Stimulated activated CD4-positive, alpha-beta T cell treated with anti-CD3 and anti-CD28 coated beads, TNF-alpha, amount 100 ng/mL, for 48 hours (primary cell): ENCODE measurements around the gene PRRC1.
"Not testable (repeated sequence)": the region's sequence is repeated elsewhere in the genome, so short reads cannot be mapped to it uniquely, and the experiment has no call there.

Experiments used
- DNase-seq, 3 donors: peaks; one replicate each; pipeline ENCODE4 v3.0.0-alpha.2; 2020; ENCODE audit warnings: low read depth in 3 of 3

Gene PRRC1

GRCh38 chr5:127545249-127545648 is 27.8 kb downstream of the PRRC1 start:
- DNase-seq, result not testable (repeated sequence)

GRCh38 chr5:127549551-127549950 is 32.1 kb downstream of the PRRC1 start:
- DNase-seq, result no peak

- DNase-seq, result no peak
These were observed 33.4 kb downstream of the PRRC1 start for GRCh38 chr5:127550652-127551409.

GRCh38 chr5:127551410-127552041 is 34.1 kb downstream of the PRRC1 start:
- DNase-seq, result no peak

GRCh38 chr5:127555826-127556225 is 38.4 kb downstream of the PRRC1 start:
- DNase-seq, result no peak

GRCh38 chr5:127556609-127557334 is 39.3 kb downstream of the PRRC1 start:
- no peak for DNase-seq

- DNase-seq, result no peak
These were observed 40.8 kb downstream of the PRRC1 start for GRCh38 chr5:127558273-127558672.

- no peak for DNase-seq
These were observed 43.8 kb downstream of the PRRC1 start for GRCh38 chr5:127561254-127561653.

- no peak for DNase-seq
These were observed 44.8 kb downstream of the PRRC1 start for GRCh38 chr5:127562252-127562651.

- DNase-seq, result no peak
These were observed 45.7 kb downstream of the PRRC1 start for GRCh38 chr5:127563136-127563535.

- peak in 2 of 3 donors; percentile 4 to 40 for DNase-seq
These were observed 46.7 kb downstream of the PRRC1 start for GRCh38 chr5:127564002-127564769.

GRCh38 chr5:127565586-127566270 is 48.3 kb downstream of the PRRC1 start:
- no peak for DNase-seq

- no peak for DNase-seq
These were observed 49.8 kb downstream of the PRRC1 start for GRCh38 chr5:127567026-127567768.

GRCh38 chr5:127568166-127568565 is 50.7 kb downstream of the PRRC1 start:
- DNase-seq, result no peak

GRCh38 chr5:127569471-127569870 is 52.0 kb downstream of the PRRC1 start:
- DNase-seq, result not testable (repeated sequence)

- no peak for DNase-seq
These were observed 54.1 kb downstream of the PRRC1 start for GRCh38 chr5:127571314-127572131.

GRCh38 chr5:127572930-127573329 is 55.5 kb downstream of the PRRC1 start:
- no peak for DNase-seq

GRCh38 chr5:127574852-127575679 is 57.6 kb downstream of the PRRC1 start:
- no peak for DNase-seq

- DNase-seq, result no peak
These were observed 60.0 kb downstream of the PRRC1 start for GRCh38 chr5:127577458-127577857.
